WERI-Rb-1 (cell line): Measurements from ENCODE around the gene SLC22A23.

ENCODE experiments used
- DNase-seq: peaks from one replicate; pipeline ENCODE4 v3.0.0-alpha.2; 2020
- H3K27ac ChIP-seq: fragments of 250-450 bp; sonication (Bioruptor Pico); 2 replicates; pipeline ENCODE4 v1.5.1; 2020; ENCODE audit warnings: mild to moderate bottlenecking, moderate library complexity
- H3K27me3 ChIP-seq: fragments of 250-450 bp; sonication (Bioruptor Pico); 2 replicates; pipeline ENCODE4 v1.5.1; 2021; ENCODE audit warnings: mild to moderate bottlenecking, low read depth, moderate library complexity; ENCODE audit not compliant: insufficient read depth, severe bottlenecking
- H3K36me3 ChIP-seq: fragments of 250-450 bp; sonication (Bioruptor Pico); 2 replicates; pipeline ENCODE4 v1.5.1; 2020; ENCODE audit warnings: mild to moderate bottlenecking, moderate library complexity
- H3K4me3 ChIP-seq: 2 replicates; pipeline ENCODE4 v1.5.1; 2011; ENCODE audit warnings: low read depth, mild to moderate bottlenecking, control low read depth, low read length
- H3K9me3 ChIP-seq: fragments of 250-450 bp; sonication (Bioruptor Pico); 2 replicates; pipeline ENCODE4 v1.5.1; 2021; ENCODE audit warnings: mild to moderate bottlenecking, moderate library complexity; ENCODE audit not compliant: severe bottlenecking
- CTCF ChIP-seq: IDR thresholded peaks from 2 replicates; pipeline ENCODE4 v1.5.1; 2011; ENCODE audit warnings: low read depth, mild to moderate bottlenecking, control low read depth, inconsistent platforms, low read length

SLC22A23 gene

GRCh38 chr6:3226042-3226441 is 230.8 kb downstream of the SLC22A23 start:
- peak overlapping the region; percentile 74 for H3K4me3 ChIP-seq
- DNase-seq, result no peak
- H3K27ac ChIP-seq, result no peak overlapping the region

GRCh38 chr6:3222506-3223038 is 234.3 kb downstream of the SLC22A23 start:
- H3K36me3 ChIP-seq, result peaks cover 19% of the 10 kb centered on the region
- no peak for TF ChIP-seq CTCF
- no peaks in the 10 kb centered on the region for H3K9me3 ChIP-seq
- no peak overlapping the region for H3K27ac ChIP-seq
- H3K4me3 ChIP-seq, result no peak overlapping the region
- H3K27me3 ChIP-seq, result no peaks in the 10 kb centered on the region
- DNase-seq, result no peak

More at GRCh38 chr6:3226042-3226441, 230.8 kb downstream of the SLC22A23 start:
- H3K27me3 ChIP-seq, result peaks cover 16% of the 10 kb centered on the region
- H3K36me3 ChIP-seq, result peaks cover 19% of the 10 kb centered on the region
- H3K9me3 ChIP-seq, result no peaks in the 10 kb centered on the region
- TF ChIP-seq CTCF, result no peak

GRCh38 chr6:3221578-3221977 is 235.3 kb downstream of the SLC22A23 start:
- no peak for TF ChIP-seq CTCF
- Histone ChIP-seq H3K36me3 (peaks cover 19% of the 10 kb centered on the region), H3K9me3 (no peaks in the 10 kb centered on the region), H3K27ac (no peak overlapping the region), H3K4me3 (no peak overlapping the region), H3K27me3 (no peaks in the 10 kb centered on the region)
- DNase-seq, result no peak

GRCh38 chr6:3220366-3220765 is 236.5 kb downstream of the SLC22A23 start:
- no peak for TF ChIP-seq CTCF
- no peaks in the 10 kb centered on the region for H3K9me3 ChIP-seq
- DNase-seq, result no peak
- H3K36me3 ChIP-seq, result peaks cover 12% of the 10 kb centered on the region
- H3K4me3 ChIP-seq, result no peak overlapping the region
- H3K27me3 ChIP-seq, result no peaks in the 10 kb centered on the region
- no peak overlapping the region for H3K27ac ChIP-seq
